Tibial artery (tissue), 4 donors: ENCODE measurements around the gene SERPINA4.

Experiments used
- DNase-seq, 2 donors: peaks; one replicate each; pipeline ENCODE4 v3.0.0-alpha.2; 2019
- H3K27ac ChIP-seq, 2 donors: fragments of 200-600 bp; sonication (generic) in 1 of 2; 1 replicate in 1 of 2; 2 replicates in 1 of 2; pipeline ENCODE4 v1.5.1; 2018 to 2019; ENCODE audit warnings: mild to moderate bottlenecking in 1 of 2
- H3K27me3 ChIP-seq, 2 donors: fragments of 200-600 bp; sonication (generic) in 1 of 2; one replicate each; pipeline versions ENCODE4 v1.5.1 to v1.6.0; 2016 to 2019
- H3K36me3 ChIP-seq, 3 donors: fragments of 200-600 bp; sonication (generic) in 2 of 3; one replicate each; pipeline ENCODE4 v1.5.1; 2016 to 2019; ENCODE audit warnings: mild to moderate bottlenecking in 2 of 3
- H3K4me1 ChIP-seq, 4 donors: fragments of 200-600 bp; sonication (generic) in 2 of 4; 1 replicate in 3 of 4; 2 replicates in 1 of 4; pipeline ENCODE4 v1.5.1; 2016 to 2019
- H3K4me3 ChIP-seq, 2 donors: fragments of 200-600 bp; sonication (generic) in 1 of 2; 1 replicate in 1 of 2; 2 replicates in 1 of 2; pipeline ENCODE4 v1.5.1; 2018 to 2019; ENCODE audit warnings: mild to moderate bottlenecking in 2 of 2
- H3K9me3 ChIP-seq, 3 donors: fragments of 200-600 bp; sonication (generic) in 1 of 3; one replicate each; pipeline ENCODE4 v1.5.1; 2016 to 2019
- intact Hi-C: fragments of 100-400 bp; cut with DNase I; formaldehyde crosslinking; loops from one replicate; pipeline ENCODE4 v1.15.0; 2023; ENCODE audit warnings: low total_unique reads
- TF ChIP-seq, protein P1 (sequence below), 2 experiments: fragments of 200-600 bp in 1 of 2; fragments of 450-650 bp in 1 of 2; IDR thresholded peaks; one replicate each; pipeline ENCODE4 v1.5.1; 2017 to 2019; ENCODE audit warnings: antibody characterized with exemption in 2 of 2, mild to moderate bottlenecking in 1 of 2, moderate library complexity in 1 of 2

Gene SERPINA4

DNA sequence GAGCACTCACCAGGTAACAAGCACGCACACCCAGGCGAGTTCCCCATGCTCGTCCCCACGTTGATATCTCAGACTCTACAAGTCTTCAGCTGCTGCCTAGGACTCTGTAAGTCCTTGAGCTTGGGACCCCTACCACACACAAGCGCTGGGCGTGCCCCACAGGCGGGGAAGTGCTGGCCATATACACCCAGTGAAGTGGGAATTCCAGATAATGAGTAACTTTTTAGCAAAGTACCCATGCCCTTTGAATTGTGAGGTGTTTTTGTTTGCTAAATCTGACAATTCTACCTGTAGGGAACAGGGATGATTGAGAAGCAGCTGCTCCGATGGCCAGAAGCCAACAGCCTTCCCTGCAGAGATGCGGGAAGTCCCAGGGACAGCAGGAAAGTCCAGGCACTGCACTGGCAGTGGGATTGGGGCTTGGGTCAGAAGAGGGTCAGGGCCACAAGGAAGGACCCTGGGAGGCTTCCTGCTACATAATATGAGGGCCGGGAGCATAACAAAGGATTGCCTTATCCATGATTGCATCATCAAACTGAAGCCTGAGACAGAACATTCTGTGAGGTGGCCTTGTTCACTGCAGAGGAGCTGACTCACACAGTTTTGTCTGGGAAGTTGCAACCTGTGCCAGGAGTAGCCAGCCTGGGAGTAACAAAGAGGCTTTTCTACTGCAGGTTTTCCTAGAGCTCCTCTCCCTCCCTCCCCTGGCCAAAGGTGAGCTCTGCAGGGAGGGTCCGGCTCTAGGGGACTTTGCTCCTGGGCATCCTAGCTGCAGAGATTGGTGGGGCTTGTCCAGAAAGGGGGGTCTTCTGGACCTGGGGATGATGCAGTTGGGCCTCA is 37.8 kb downstream of the SERPINA4 start:
- peak; percentile 79 to 83 for DNase-seq
- H3K27me3 ChIP-seq, result no peaks in the 10 kb centered on the region
- intact Hi-C loops, result no loop called here
- no peaks in the 10 kb centered on the region for H3K36me3 ChIP-seq
- H3K4me3 ChIP-seq, result no peak overlapping the region
- H3K9me3 ChIP-seq, result no peaks in the 10 kb centered on the region
- peaks cover 0 to 44% (median 29%) of the 10 kb centered on the region in 4 donors for H3K4me1 ChIP-seq
- peak overlapping the region; percentile 70 to 74 for H3K27ac ChIP-seq
- TF ChIP-seq, protein P1, sequence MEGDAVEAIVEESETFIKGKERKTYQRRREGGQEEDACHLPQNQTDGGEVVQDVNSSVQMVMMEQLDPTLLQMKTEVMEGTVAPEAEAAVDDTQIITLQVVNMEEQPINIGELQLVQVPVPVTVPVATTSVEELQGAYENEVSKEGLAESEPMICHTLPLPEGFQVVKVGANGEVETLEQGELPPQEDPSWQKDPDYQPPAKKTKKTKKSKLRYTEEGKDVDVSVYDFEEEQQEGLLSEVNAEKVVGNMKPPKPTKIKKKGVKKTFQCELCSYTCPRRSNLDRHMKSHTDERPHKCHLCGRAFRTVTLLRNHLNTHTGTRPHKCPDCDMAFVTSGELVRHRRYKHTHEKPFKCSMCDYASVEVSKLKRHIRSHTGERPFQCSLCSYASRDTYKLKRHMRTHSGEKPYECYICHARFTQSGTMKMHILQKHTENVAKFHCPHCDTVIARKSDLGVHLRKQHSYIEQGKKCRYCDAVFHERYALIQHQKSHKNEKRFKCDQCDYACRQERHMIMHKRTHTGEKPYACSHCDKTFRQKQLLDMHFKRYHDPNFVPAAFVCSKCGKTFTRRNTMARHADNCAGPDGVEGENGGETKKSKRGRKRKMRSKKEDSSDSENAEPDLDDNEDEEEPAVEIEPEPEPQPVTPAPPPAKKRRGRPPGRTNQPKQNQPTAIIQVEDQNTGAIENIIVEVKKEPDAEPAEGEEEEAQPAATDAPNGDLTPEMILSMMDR (IDR thresholded peaks at IDR 0.05), result no peak

DNA sequence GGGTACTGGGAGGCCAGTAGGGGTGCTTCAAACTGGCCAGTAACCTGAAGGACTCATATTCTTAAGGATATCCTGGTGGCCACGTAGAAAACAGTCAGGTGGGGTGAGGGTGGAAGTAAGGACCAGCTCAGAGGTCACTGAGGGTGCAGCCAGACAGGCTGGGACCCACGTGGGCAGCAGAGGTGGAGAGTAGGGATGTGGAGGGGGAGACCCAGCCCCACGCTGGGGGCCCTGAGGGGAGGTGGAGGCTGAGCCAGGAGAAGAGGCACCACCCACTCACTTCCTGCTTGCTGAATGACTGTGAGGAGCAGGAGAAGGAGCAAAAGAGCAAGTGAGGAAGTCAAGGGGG is 38.4 kb downstream of the SERPINA4 start:
- Histone ChIP-seq H3K9me3 (no peaks in the 10 kb centered on the region), H3K27ac (peak overlapping the region; percentile 70 to 74), H3K27me3 (no peaks in the 10 kb centered on the region), H3K36me3 (no peaks in the 10 kb centered on the region), H3K4me1 (peaks cover 0 to 44% (median 29%) of the 10 kb centered on the region in 4 donors), H3K4me3 (no peak overlapping the region)
- intact Hi-C loops, result no loop called here
- TF ChIP-seq, protein P1 (IDR thresholded peaks at IDR 0.05), result no peak
- DNase-seq, result no peak

DNA sequence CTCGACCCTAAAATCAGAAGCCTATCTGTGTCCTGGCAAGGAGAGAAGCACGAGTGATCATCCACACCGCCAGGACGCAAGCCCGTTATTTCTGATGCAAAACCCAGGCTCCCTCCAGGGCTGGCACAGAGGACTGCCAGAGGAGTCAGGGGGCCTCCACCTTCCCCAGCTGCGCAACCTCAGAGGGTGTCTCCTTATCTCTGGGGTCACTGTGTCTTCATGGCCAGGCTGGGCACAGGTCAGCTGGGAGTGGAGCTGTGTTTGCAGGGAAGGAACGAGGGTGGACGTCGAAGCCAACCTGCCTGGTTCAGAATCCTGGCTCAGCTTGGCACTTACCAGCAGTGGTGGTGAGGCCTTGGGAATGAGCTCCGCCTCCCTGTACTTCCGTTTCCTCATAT is 38.9 kb downstream of the SERPINA4 start:
- no peaks in the 10 kb centered on the region for H3K27me3 ChIP-seq
- H3K27ac ChIP-seq, result peak overlapping the region; percentile 70 to 74
- TF ChIP-seq, protein P1 (IDR thresholded peaks at IDR 0.05), result no peak
- H3K9me3 ChIP-seq, result no peaks in the 10 kb centered on the region
- peaks cover 0 to 44% (median 29%) of the 10 kb centered on the region in 4 donors for H3K4me1 ChIP-seq
- DNase-seq, result no peak
- H3K36me3 ChIP-seq, result no peaks in the 10 kb centered on the region
- intact Hi-C loops, result no loop called here
- no peak overlapping the region for H3K4me3 ChIP-seq

DNA sequence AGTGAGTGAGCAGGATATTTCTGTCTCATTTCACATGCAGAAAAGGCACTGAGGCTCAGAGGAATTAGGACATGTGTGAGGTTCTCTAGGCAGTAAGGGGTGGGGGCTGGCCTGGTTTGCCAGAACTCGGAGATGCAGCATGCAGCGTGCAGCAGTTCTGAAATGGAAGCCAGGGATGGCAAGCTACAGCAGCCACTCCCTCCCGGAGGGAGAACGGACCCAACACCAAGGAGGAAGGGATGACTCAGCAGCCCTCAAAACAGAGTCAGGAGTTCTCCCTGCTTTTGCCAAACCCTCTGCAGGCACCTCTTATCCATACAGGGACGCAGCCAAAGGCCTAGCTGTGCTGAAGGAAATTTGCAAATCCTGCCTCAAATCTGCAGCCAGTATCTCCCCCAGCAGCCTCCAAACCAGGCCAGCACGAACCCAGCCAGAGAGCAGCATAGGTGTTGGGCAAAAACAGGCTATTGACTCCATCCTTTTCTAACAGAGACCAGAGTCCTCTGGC is 40.7 kb downstream of the SERPINA4 start:
- DNase-seq, result peak; percentile 88 to 92
- intact Hi-C loops, result no loop called here
- H3K27ac ChIP-seq, result peak overlapping the region; percentile 70 to 74

DNA sequence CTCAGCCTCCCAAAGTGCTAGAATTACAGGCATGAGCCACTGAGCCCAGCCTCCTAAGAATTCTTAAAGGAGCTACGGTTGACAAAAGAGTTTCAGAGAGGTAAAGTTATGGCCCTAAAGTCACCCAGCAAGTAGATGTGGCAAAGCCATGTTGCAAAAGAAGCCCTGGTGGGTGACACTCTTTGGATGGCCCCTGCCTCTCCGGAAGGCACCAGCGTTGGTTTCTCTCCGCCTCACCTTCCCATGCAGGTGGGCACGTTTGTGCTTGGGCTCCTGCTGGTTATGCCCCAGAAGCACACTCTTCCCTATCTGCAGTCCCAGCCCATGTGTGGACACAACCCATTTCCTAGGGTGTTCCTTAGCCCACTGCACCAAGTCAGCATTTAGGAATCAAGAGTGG is 41.5 kb downstream of the SERPINA4 start:
- intact Hi-C loops, result no loop called here
- peak in 1 of 2 donors; percentile 7 for DNase-seq
- Histone ChIP-seq H3K4me1 (peaks cover 0 to 44% (median 29%) of the 10 kb centered on the region in 4 donors), H3K9me3 (no peaks in the 10 kb centered on the region), H3K27me3 (no peaks in the 10 kb centered on the region), H3K27ac (peak overlapping the region; percentile 70 to 74), H3K36me3 (no peaks in the 10 kb centered on the region), H3K4me3 (no peak overlapping the region)
- TF ChIP-seq, protein P1 (IDR thresholded peaks at IDR 0.05), result no peak

More for the DNA sequence above, 40.7 kb downstream of the SERPINA4 start:
- Histone ChIP-seq H3K4me1 (peaks cover 0 to 44% (median 29%) of the 10 kb centered on the region in 4 donors), H3K4me3 (no peak overlapping the region), H3K9me3 (no peaks in the 10 kb centered on the region), H3K36me3 (no peaks in the 10 kb centered on the region), H3K27me3 (no peaks in the 10 kb centered on the region)
- TF ChIP-seq, protein P1 (IDR thresholded peaks at IDR 0.05), result no peak
